NCI-H1048 (cell line): Measurements from ENCODE around the gene FOXP4.

Experiments
- DNase-seq: peaks from one replicate; lab custom pipeline; 2025; lab: John Stamatoyannopoulos, UW

Gene FOXP4, protein sequence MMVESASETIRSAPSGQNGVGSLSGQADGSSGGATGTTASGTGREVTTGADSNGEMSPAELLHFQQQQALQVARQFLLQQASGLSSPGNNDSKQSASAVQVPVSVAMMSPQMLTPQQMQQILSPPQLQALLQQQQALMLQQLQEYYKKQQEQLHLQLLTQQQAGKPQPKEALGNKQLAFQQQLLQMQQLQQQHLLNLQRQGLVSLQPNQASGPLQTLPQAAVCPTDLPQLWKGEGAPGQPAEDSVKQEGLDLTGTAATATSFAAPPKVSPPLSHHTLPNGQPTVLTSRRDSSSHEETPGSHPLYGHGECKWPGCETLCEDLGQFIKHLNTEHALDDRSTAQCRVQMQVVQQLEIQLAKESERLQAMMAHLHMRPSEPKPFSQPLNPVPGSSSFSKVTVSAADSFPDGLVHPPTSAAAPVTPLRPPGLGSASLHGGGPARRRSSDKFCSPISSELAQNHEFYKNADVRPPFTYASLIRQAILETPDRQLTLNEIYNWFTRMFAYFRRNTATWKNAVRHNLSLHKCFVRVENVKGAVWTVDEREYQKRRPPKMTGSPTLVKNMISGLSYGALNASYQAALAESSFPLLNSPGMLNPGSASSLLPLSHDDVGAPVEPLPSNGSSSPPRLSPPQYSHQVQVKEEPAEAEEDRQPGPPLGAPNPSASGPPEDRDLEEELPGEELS

GRCh38 chr6:41545703-41546474 lies at the start of gene FOXP4:
TSS of gene FOXP4 (plus strand) at chr6:41546381. CDS start at chr6:41565761, 19,380 bp downstream.
- peak; percentile 87 for DNase-seq

GRCh38 chr6:41497573-41497972 lies 48.6 kb upstream of the FOXP4 start:
- DNase-seq = no peak

- no peak for DNase-seq
Observed at GRCh38 chr6:41497994-41498393, 48.2 kb upstream of the FOXP4 start.

DNA sequence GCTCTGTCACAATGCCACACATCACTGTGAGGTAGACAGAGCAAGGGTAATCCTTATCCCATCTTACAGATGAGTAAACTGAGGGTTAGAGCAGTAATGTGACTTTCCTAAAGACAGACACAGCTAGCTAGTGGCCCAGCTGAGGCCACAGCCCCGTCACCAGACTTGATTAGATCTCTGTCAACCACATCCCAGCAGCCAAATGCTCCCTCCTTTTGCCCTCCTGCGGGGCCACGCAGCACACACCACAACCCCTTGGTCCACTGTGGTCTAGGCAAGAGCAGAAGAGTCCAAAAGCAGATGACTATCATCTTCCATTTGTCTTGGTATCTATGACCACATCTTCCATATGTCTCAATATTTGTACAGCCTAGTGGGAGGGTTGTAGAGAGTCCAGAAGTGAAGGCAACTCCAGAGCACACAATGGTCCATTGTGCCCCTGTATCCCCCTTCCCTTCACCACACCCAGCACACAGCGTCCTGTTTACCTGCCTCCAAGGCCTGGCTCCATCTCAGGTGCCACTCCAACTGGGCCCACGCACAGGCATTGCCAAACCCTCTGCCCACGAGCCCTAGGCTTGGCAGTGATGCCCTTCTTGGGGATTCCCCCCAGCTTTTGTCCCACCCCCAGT lies 47.1 kb upstream of the FOXP4 start:
- no peak for DNase-seq

GRCh38 chr6:41500561-41500960 lies 45.6 kb upstream of the FOXP4 start:
- DNase-seq = no peak

DNA sequence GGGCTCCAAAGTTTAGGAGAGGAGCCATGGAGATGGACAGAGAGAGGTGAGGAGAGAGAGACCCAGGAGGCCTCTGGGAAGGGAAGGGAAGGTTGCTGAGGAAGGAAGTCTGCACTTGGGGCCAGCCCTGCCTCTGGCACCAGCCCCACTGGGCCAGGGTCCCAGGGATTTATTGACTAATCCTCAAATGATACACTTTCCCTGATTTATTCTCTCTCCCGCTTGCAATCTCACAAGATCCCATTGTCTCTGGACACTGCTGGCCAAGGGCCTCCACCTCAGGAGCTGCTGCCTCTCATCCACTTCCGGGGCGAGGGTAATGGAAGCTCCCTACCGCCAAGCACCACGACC lies 43.6 kb upstream of the FOXP4 start:
- no peak for DNase-seq

GRCh38 chr6:41502917-41503671 lies 43.1 kb upstream of the FOXP4 start:
- DNase-seq = no peak

GRCh38 chr6:41503827-41504465 lies 42.2 kb upstream of the FOXP4 start:
- no peak for DNase-seq

GRCh38 chr6:41504466-41505121 lies 41.6 kb upstream of the FOXP4 start:
- DNase-seq = no peak

- no peak for DNase-seq
Observed at GRCh38 chr6:41505122-41506049, 40.8 kb upstream of the FOXP4 start.

- DNase-seq = no peak
Observed at GRCh38 chr6:41508479-41508878, 37.7 kb upstream of the FOXP4 start.

- no peak for DNase-seq
Observed at GRCh38 chr6:41509580-41509979, 36.6 kb upstream of the FOXP4 start.

DNA sequence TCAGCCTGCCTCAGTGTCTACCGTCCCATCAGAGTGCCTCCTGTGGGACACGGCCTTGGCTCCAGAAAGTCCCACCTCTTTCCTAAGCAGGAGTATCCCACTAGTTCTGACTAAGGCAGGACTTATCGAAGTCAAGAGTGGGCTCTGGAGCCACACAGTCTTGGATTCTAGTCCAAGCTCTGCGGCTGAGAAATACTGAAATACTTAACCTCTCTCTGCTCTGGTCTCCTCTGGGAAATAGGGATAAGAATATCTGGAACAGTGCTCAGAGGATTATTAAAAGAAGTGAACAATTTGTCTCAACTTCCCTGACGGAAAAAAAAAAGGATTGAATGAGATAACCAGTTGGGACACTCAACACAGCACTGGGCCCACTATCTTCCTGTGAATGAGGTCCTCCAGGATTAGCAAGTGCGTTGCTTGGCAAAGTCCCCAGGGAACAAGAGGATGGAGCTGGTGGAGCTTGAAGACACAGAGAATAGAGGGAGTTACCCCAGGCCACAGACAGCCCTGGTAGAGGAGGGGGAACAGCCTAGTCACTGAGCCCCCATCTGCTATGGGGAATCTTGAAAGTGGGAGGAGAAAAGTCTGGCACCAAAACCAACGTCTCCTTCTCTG lies 34.6 kb upstream of the FOXP4 start:
- DNase-seq = no peak

- DNase-seq = no peak
Observed at GRCh38 chr6:41512146-41512701, 34.0 kb upstream of the FOXP4 start.

- no peak for DNase-seq
Observed at GRCh38 chr6:41515995-41516394, 30.2 kb upstream of the FOXP4 start.

DNA sequence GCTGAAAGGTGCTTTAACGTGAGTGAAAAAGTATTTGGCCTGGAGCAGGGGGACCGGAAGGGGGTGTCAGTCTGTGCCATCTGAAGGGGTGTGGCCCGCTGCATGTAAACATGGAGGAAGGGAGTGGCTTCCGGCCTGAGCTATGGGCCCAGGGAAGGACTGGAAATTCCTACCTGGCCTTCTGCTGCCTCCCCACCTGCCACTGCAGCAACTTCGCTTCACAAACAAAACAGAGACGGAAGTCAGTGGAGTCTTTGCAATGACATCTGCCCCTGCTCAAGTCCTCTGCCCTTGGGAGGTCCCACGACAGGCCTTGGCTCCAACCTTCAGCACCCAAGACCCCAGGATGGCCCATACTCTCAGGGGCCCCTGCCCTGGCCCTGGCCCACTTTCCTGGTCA lies 28.1 kb upstream of the FOXP4 start:
- no peak for DNase-seq

- no peak for DNase-seq
Observed at GRCh38 chr6:41519305-41519744, 26.9 kb upstream of the FOXP4 start.
